NCI-H2107 treated with DMSO at 0.1 percent for 48 hours (cell line): ENCODE results near the gene IL18RAP.

Experiments used
- DNase-seq: peaks from one replicate; lab custom pipeline; 2025; ENCODE audit not compliant: unreplicated experiment; lab: John Stamatoyannopoulos, UW

The IL18RAP gene

GRCh38 chr2:102421890-102422759, 835 bp upstream of the IL18RAP start:
- no peak for DNase-seq

- no peak for DNase-seq
Observed at GRCh38 chr2:102423368-102423767, 408 bp downstream of the IL18RAP start.

GRCh38 chr2:102424754-102425153, 1.8 kb downstream of the IL18RAP start:
- DNase-seq = no peak

- no peak for DNase-seq
Observed at GRCh38 chr2:102425441-102426132, 2.6 kb downstream of the IL18RAP start.

GRCh38 chr2:102427249-102427648, 4.3 kb downstream of the IL18RAP start:
- no peak for DNase-seq

GRCh38 chr2:102428573-102428972, 5.6 kb downstream of the IL18RAP start:
- no peak for DNase-seq

- no peak for DNase-seq
Observed at GRCh38 chr2:102432386-102432785, 9.4 kb downstream of the IL18RAP start.

- DNase-seq = no peak
Observed at GRCh38 chr2:102433973-102434654, 11.2 kb downstream of the IL18RAP start.

GRCh38 chr2:102434655-102435381, 11.9 kb downstream of the IL18RAP start:
- no peak for DNase-seq

- DNase-seq = no peak
Observed at GRCh38 chr2:102435741-102436140, 12.8 kb downstream of the IL18RAP start.

GRCh38 chr2:102436323-102436722, 13.4 kb downstream of the IL18RAP start:
- DNase-seq = no peak

- DNase-seq = no peak
Observed at GRCh38 chr2:102437122-102437521, 14.2 kb downstream of the IL18RAP start.

GRCh38 chr2:102438111-102438510, 15.2 kb downstream of the IL18RAP start:
- DNase-seq = no peak

GRCh38 chr2:102438578-102438977, 15.6 kb downstream of the IL18RAP start:
- DNase-seq = no peak

GRCh38 chr2:102439065-102439695, 16.2 kb downstream of the IL18RAP start:
- no peak for DNase-seq

- no peak for DNase-seq
Observed at GRCh38 chr2:102442967-102443828, 20.2 kb downstream of the IL18RAP start.

GRCh38 chr2:102444233-102444632, 21.3 kb downstream of the IL18RAP start:
- DNase-seq = no peak

GRCh38 chr2:102446936-102447335, 24.0 kb downstream of the IL18RAP start:
- DNase-seq = no peak

GRCh38 chr2:102449370-102449974, 26.5 kb downstream of the IL18RAP start:
- no peak for DNase-seq
